NK-92 (cell line): Measurements from ENCODE around the gene CAST.
"Not testable (repeated sequence)": the region's sequence is repeated elsewhere in the genome, so short reads cannot be mapped to it uniquely, and the experiment has no call there.

ENCODE experiments used
- DNase-seq: peaks from one replicate; lab custom pipeline; 2025; ENCODE audit not compliant: unreplicated experiment; lab: John Stamatoyannopoulos, UW

Gene CAST

GRCh38 chr5:96772111-96772510 is 109.9 kb downstream of the CAST start:
- DNase-seq = no peak

GRCh38 chr5:96772542-96772941 is 110.4 kb downstream of the CAST start:
- no peak for DNase-seq

GRCh38 chr5:96775050-96775449 is 112.9 kb downstream of the CAST start:
- no peak for DNase-seq

GRCh38 chr5:96775689-96776088 is 113.5 kb downstream of the CAST start:
- no peak for DNase-seq

- DNase-seq = no peak
Observed at GRCh38 chr5:96776621-96777020, 114.4 kb downstream of the CAST start.

GRCh38 chr5:96778409-96778808 is 116.2 kb downstream of the CAST start:
- DNase-seq = no peak

- no peak for DNase-seq
Observed at GRCh38 chr5:96780626-96781025, 118.5 kb downstream of the CAST start.

- DNase-seq = no peak
Observed at GRCh38 chr5:96781031-96781971, 119.1 kb downstream of the CAST start.

GRCh38 chr5:96783326-96783725 is 121.2 kb downstream of the CAST start:
- DNase-seq = no peak

- no peak for DNase-seq
Observed at GRCh38 chr5:96785326-96786109, 123.3 kb downstream of the CAST start.

GRCh38 chr5:96788112-96788749 is 126.1 kb downstream of the CAST start:
- DNase-seq = no peak

- DNase-seq = no peak
Observed at GRCh38 chr5:96789794-96790330, 127.7 kb downstream of the CAST start.

GRCh38 chr5:96790961-96791504 is 128.9 kb downstream of the CAST start:
- no peak for DNase-seq

GRCh38 chr5:96794757-96795156 is 132.6 kb downstream of the CAST start:
- DNase-seq = no peak

- DNase-seq = no peak
Observed at GRCh38 chr5:96795626-96796025, 133.4 kb downstream of the CAST start.

GRCh38 chr5:96796434-96796833 is 134.3 kb downstream of the CAST start:
- no peak for DNase-seq

GRCh38 chr5:96801718-96802117 is 139.5 kb downstream of the CAST start:
- DNase-seq = not testable (repeated sequence)

GRCh38 chr5:96807075-96807654 is 145.0 kb downstream of the CAST start:
- no peak for DNase-seq

- no peak for DNase-seq
Observed at GRCh38 chr5:96808541-96808828, 146.3 kb downstream of the CAST start.

- DNase-seq = no peak
Observed at GRCh38 chr5:96808868-96809558, 146.8 kb downstream of the CAST start.
